Kidney (tissue), 14 donors: ENCODE results near the gene KCNJ14. TPM values are rescaled to one million over a fixed set of nuclear protein-coding genes. Genes with fewer than 3 reads are reported as not detected.

ENCODE experiments used
- DNase-seq, 5 donors: peaks; one replicate each; pipeline ENCODE4 v3.0.0-alpha.2; 2013 to 2020
- FAIRE-seq: peaks from 2 replicates; lab custom pipeline; 2012; peaks lifted over from hg19 to GRCh38; lab: Jason Lieb, UNC
- H3K27ac ChIP-seq, 2 donors: one replicate each; pipeline ENCODE4 v1.7.0; 2013; ENCODE audit warnings: low read depth in 2 of 2, low read length in 2 of 2, inconsistent platforms in 1 of 2
- H3K27me3 ChIP-seq: one replicate; pipeline ENCODE4 v1.7.1; 2013; ENCODE audit warnings: low read length, inconsistent platforms; ENCODE audit not compliant: control insufficient read depth, insufficient read depth
- H3K36me3 ChIP-seq, 3 donors: one replicate each; pipeline versions ENCODE4 v1.7.0 to v1.7.1; 2013; ENCODE audit warnings: low read length in 3 of 3, control low read depth in 1 of 3, inconsistent platforms in 1 of 3; ENCODE audit not compliant: insufficient read depth in 3 of 3, control insufficient read depth in 2 of 3
- H3K4me1 ChIP-seq, 3 donors: one replicate each; pipeline versions ENCODE4 v1.7.0 to v1.7.1; 2013; ENCODE audit warnings: low read length in 3 of 3, inconsistent platforms in 1 of 3, low read depth in 1 of 3; ENCODE audit not compliant: control insufficient read depth in 2 of 3, insufficient read depth in 2 of 3
- H3K4me3 ChIP-seq, 3 donors: one replicate each; pipeline versions ENCODE4 v1.7.0 to v1.8.1; 2013; ENCODE audit warnings: low read length in 3 of 3, control low read depth in 1 of 3, inconsistent platforms in 1 of 3
- H3K9ac ChIP-seq, 3 donors: one replicate each; pipeline versions ENCODE4 v1.7.0 to v1.7.1; 2013; ENCODE audit warnings: low read length in 3 of 3, control low read depth in 1 of 3, inconsistent platforms in 1 of 3
- H3K9me3 ChIP-seq, 3 donors: one replicate each; pipeline versions ENCODE4 v1.7.0 to v1.7.1; 2013; ENCODE audit warnings: low read length in 3 of 3, control low read depth in 1 of 3, inconsistent platforms in 1 of 3; ENCODE audit not compliant: control insufficient read depth in 2 of 3, insufficient read depth in 1 of 3
- CTCF ChIP-seq: IDR thresholded peaks from 3 replicates; pipeline ENCODE4 v1.5.1; 2012; ENCODE audit warnings: mild to moderate bottlenecking, moderate library complexity, borderline replicate concordance; ENCODE audit not compliant: insufficient read depth; ENCODE audit errors: extremely low read depth
- intact Hi-C: fragments of 100-400 bp; cut with DNase I; formaldehyde crosslinking; loops from one replicate; pipeline ENCODE4 v1.11.1; 2022
- polyA plus RNA-seq: library from polyadenylated mRNA; stranded (reverse); fragments of 350-450 nt; fragmentation: Illumina TruSeq; extraction: RNeasy Lipid Tissue Mini Kit (QIAGEN cat#74804); gene quantifications from one replicate; pipeline ENCODE4 v1.2.3, GENCODE V29; 2014; ENCODE audit warnings: low read depth, low replicate concordance; ENCODE audit not compliant: insufficient read depth
- total RNA-seq: library from RNA; stranded (reverse); fragmentation: NEBNext Ultra II Directional; extraction: Animal tissue kit (Norgen Biotek cat#: 25700); gene quantifications from one replicate; pipeline ENCODE4 v1.2.1, GENCODE V29; 2021
- donor health status: control.
- donor health status: control.
- donor health status: control.
- donor health status: control.
- donor health status: control.
- donor health status: DM: yes; HTN: yes; CAD: no.
- donor health status: Normal renal cell carcinoma (clear cell type).

Gene KCNJ14
- total and polyA plus RNA-seq, 2 donors from 2014 or later = 0.28 to 1.0 TPM

GRCh38 chr19:48508729-48509411 is 53.5 kb downstream of the KCNJ14 start:
- FAIRE-seq (no peak), DNase-seq (peak in 1 of 5 donors; percentile 64)
- peaks cover 13% of the 10 kb centered on the region for H3K27me3 ChIP-seq
- no peak overlapping the region for H3K27ac ChIP-seq
- H3K4me3 ChIP-seq = no peak overlapping the region
- TF ChIP-seq CTCF = no peak
- H3K9me3 ChIP-seq = peaks cover 0 to 3% (median 0%) of the 10 kb centered on the region in 3 donors
- intact Hi-C loops = no loop called here
- no peak overlapping the region for H3K9ac ChIP-seq
- H3K4me1 ChIP-seq = peaks cover 0 to 7% (median 2%) of the 10 kb centered on the region in 3 donors
- no peaks in the 10 kb centered on the region for H3K36me3 ChIP-seq

GRCh38 chr19:48509467-48510194 is 54.3 kb downstream of the KCNJ14 start:
- no peaks in the 10 kb centered on the region for H3K36me3 ChIP-seq
- H3K9ac ChIP-seq = no peak overlapping the region
- no peak for FAIRE-seq
- H3K27ac ChIP-seq = no peak overlapping the region
- DNase-seq = no peak
- peaks cover 13% of the 10 kb centered on the region for H3K27me3 ChIP-seq
- TF ChIP-seq CTCF = no peak
- no peak overlapping the region for H3K4me3 ChIP-seq
- peaks cover 0 to 3% (median 0%) of the 10 kb centered on the region in 3 donors for H3K9me3 ChIP-seq
- intact Hi-C loops = no loop called here
- peaks cover 0 to 7% (median 2%) of the 10 kb centered on the region in 3 donors for H3K4me1 ChIP-seq

- H3K9ac ChIP-seq = no peak overlapping the region
- H3K4me1 ChIP-seq = peaks cover 0 to 7% (median 2%) of the 10 kb centered on the region in 3 donors
- FAIRE-seq (no peak), DNase-seq (peak; percentile 61 to 89 (median 77))
- H3K9me3 ChIP-seq = peaks cover 0 to 3% (median 0%) of the 10 kb centered on the region in 3 donors
- no peak overlapping the region for H3K27ac ChIP-seq
- no peak for TF ChIP-seq CTCF
- intact Hi-C loops = no loop called here
- H3K4me3 ChIP-seq = peak overlapping the region in 1 of 3 donors; percentile 48
- H3K27me3 ChIP-seq = peaks cover 13% of the 10 kb centered on the region
- H3K36me3 ChIP-seq = no peaks in the 10 kb centered on the region
Measured at GRCh38 chr19:48510421-48511268, 55.3 kb downstream of the KCNJ14 start.
